ENCODE measurements around the gene WDR59.

WDR59 gene

DNA sequence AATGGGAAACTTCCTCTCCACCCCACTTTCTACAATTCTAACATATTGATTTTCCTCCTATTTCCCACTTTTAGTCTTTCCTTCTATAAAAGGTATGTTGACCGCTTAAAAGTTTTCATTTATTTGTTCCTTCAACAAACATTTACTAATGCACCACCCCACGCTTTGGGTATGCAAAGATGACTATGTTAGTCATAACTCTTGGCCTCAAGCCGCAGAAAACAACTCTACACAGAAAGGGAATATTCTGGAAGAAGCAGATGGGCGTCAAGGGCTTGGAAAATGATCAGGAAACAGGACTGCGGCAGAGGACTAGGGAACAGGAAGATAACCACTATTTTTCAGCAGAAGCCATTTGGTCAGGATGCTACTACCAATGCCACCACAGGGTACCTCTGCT lies 153.5 kb downstream of the WDR59 start:
- DNase-seq (ENCODE audit: low spot score) (no peak), ATAC-seq (ENCODE audit: low read depth) (no peak)

DNA sequence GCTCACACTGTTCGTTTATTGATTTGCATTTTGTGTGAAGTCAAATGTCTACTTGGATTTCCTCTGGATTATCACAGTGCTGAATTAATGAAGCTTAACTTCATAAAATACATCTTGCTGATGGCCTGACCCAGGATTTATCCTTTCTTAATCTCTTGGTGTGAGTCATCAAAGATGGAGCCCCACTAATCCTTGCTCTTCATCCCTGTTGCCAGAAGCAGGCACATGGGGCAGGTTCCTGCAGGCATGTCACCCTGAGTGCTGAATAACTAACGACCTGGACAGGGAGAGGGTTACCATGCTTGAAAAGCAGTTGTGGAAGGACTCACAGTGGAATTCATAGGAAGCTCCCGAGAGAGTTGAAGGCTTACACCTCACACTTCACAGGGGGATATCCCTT lies 154.3 kb downstream of the WDR59 start:
- no peaks in the 10 kb centered on the region for H3K4me1 ChIP-seq (ENCODE audit: insufficient read depth, poor library complexity, severe bottlenecking)
- ATAC-seq (ENCODE audit: low read depth) (no peak), DNase-seq (ENCODE audit: low spot score) (no peak)
- H3K4me3 ChIP-seq (ENCODE audit: severe bottlenecking), result no peak overlapping the region
- peaks cover 4% of the 10 kb centered on the region for H3K27me3 ChIP-seq (ENCODE audit: insufficient read depth, poor library complexity, severe bottlenecking)
- H3K9me3 ChIP-seq (ENCODE audit: severe bottlenecking), result no peaks in the 10 kb centered on the region
- TF ChIP-seq CTCF (IDR thresholded peaks at IDR 0.05; ENCODE audit: poor library complexity, severe bottlenecking), result no peak
- H3K27ac ChIP-seq (ENCODE audit: poor library complexity, severe bottlenecking), result no peak overlapping the region
- H3K36me3 ChIP-seq (ENCODE audit: low read depth), result no peaks in the 10 kb centered on the region

More for the DNA sequence above, 153.5 kb downstream of the WDR59 start:
- H3K27ac ChIP-seq (ENCODE audit: poor library complexity, severe bottlenecking), result no peak overlapping the region
- no peaks in the 10 kb centered on the region for H3K36me3 ChIP-seq (ENCODE audit: low read depth)
- H3K27me3 ChIP-seq (ENCODE audit: insufficient read depth, poor library complexity, severe bottlenecking), result peaks cover 4% of the 10 kb centered on the region
- H3K4me1 ChIP-seq (ENCODE audit: insufficient read depth, poor library complexity, severe bottlenecking), result no peaks in the 10 kb centered on the region
- H3K4me3 ChIP-seq (ENCODE audit: severe bottlenecking), result no peak overlapping the region
- TF ChIP-seq CTCF (IDR thresholded peaks at IDR 0.05; ENCODE audit: poor library complexity, severe bottlenecking), result no peak
- no peaks in the 10 kb centered on the region for H3K9me3 ChIP-seq (ENCODE audit: severe bottlenecking)

GRCh38 chr16:74829637-74830036 lies 155.3 kb downstream of the WDR59 start:
- H3K4me1 ChIP-seq (ENCODE audit: insufficient read depth, poor library complexity, severe bottlenecking), result no peaks in the 10 kb centered on the region
- H3K27me3 ChIP-seq (ENCODE audit: insufficient read depth, poor library complexity, severe bottlenecking), result peaks cover 4% of the 10 kb centered on the region
- H3K27ac ChIP-seq (ENCODE audit: poor library complexity, severe bottlenecking), result no peak overlapping the region
- ATAC-seq (ENCODE audit: low read depth), result no peak
- TF ChIP-seq CTCF (IDR thresholded peaks at IDR 0.05; ENCODE audit: poor library complexity, severe bottlenecking), result no peak
- H3K4me3 ChIP-seq (ENCODE audit: severe bottlenecking), result no peak overlapping the region
- H3K9me3 ChIP-seq (ENCODE audit: severe bottlenecking), result no peaks in the 10 kb centered on the region
- DNase-seq (ENCODE audit: low spot score), result no peak
- H3K36me3 ChIP-seq (ENCODE audit: low read depth), result no peaks in the 10 kb centered on the region

DNA sequence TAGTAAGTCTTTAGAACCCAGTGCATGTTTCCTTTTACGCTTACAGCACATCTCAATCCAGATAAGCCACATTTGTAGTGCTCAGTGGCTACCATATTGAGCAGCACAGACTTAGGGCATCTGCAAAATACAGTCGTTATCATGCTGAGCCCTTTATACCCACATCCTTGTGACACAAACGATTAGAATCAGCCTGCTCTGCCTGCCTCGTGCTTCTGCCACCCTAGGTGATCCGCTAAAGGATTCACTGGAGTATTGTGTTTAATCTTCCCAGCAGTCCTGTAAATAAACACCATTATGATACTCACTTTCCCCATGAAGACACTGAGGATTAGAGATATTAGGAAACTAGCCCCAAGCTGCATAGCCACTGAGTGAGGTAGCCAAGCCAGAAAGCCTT lies 159.0 kb downstream of the WDR59 start:
- Histone ChIP-seq H3K36me3 (ENCODE audit: low read depth) (no peaks in the 10 kb centered on the region), H3K4me1 (ENCODE audit: insufficient read depth, poor library complexity, severe bottlenecking) (no peaks in the 10 kb centered on the region), H3K4me3 (ENCODE audit: severe bottlenecking) (no peak overlapping the region), H3K27me3 (ENCODE audit: insufficient read depth, poor library complexity, severe bottlenecking) (peaks cover 4% of the 10 kb centered on the region), H3K9me3 (ENCODE audit: severe bottlenecking) (no peaks in the 10 kb centered on the region), H3K27ac (ENCODE audit: poor library complexity, severe bottlenecking) (no peak overlapping the region)
- ATAC-seq (ENCODE audit: low read depth), result no peak
- no peak for TF ChIP-seq CTCF (IDR thresholded peaks at IDR 0.05; ENCODE audit: poor library complexity, severe bottlenecking)
- no peak for DNase-seq (ENCODE audit: low spot score)

- peaks cover 4% of the 10 kb centered on the region for H3K27me3 ChIP-seq (ENCODE audit: insufficient read depth, poor library complexity, severe bottlenecking)
- no peak for DNase-seq (ENCODE audit: low spot score)
- no peak overlapping the region for H3K4me3 ChIP-seq (ENCODE audit: severe bottlenecking)
- TF ChIP-seq CTCF (IDR thresholded peaks at IDR 0.05; ENCODE audit: poor library complexity, severe bottlenecking), result no peak
- no peak for ATAC-seq (ENCODE audit: low read depth)
- H3K27ac ChIP-seq (ENCODE audit: poor library complexity, severe bottlenecking), result no peak overlapping the region
- H3K36me3 ChIP-seq (ENCODE audit: low read depth), result no peaks in the 10 kb centered on the region
- no peaks in the 10 kb centered on the region for H3K9me3 ChIP-seq (ENCODE audit: severe bottlenecking)
- H3K4me1 ChIP-seq (ENCODE audit: insufficient read depth, poor library complexity, severe bottlenecking), result no peaks in the 10 kb centered on the region
Observed at GRCh38 chr16:74825016-74825415, 159.9 kb downstream of the WDR59 start.
